Activated effector memory CD4-positive, alpha-beta T cell treated with anti-CD3 and anti-CD28 coated beads, Interleukin-2, amount 50 U/mL, for 16 hours (primary cell): ENCODE data around the gene NFIL3.
"Not testable (repeated sequence)": the region's sequence is repeated elsewhere in the genome, so short reads cannot be mapped to it uniquely, and the experiment has no call there.

Source experiments
- DNase-seq: peaks from one replicate; pipeline ENCODE4 v3.0.0-alpha.2; 2020

Gene NFIL3, protein sequence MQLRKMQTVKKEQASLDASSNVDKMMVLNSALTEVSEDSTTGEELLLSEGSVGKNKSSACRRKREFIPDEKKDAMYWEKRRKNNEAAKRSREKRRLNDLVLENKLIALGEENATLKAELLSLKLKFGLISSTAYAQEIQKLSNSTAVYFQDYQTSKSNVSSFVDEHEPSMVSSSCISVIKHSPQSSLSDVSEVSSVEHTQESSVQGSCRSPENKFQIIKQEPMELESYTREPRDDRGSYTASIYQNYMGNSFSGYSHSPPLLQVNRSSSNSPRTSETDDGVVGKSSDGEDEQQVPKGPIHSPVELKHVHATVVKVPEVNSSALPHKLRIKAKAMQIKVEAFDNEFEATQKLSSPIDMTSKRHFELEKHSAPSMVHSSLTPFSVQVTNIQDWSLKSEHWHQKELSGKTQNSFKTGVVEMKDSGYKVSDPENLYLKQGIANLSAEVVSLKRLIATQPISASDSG

DNA sequence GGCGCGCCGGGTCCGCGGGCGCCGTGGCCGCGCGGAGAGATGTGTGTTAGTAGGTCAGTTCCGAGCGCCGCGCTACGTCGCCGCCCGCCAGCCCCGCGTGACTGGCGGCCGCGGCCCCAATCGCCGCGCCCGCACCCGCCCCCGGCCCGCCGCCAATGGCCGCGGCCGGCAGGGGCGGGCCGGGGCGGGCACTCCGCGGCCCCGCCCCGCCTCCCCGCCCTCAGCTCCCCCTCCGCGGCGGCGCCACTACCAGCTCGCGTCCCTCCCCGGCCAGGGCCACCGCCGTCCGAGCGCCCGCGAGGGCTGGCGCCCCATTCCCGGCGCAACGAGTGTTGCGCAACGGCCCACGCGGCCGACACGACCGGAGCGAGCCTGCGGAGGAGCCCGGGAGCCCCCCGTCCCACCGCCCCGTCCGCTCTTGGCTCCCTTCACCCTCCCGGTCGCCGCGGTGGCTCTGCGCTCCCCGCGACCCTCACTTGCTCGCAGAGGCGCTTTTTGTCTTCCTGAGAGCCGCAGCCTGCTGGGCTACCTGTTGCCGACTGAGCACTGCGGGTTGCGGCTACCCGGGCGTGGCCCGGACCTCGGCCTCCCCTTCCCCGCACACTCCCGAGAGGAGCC lies at the start of gene NFIL3:
NFIL3 (minus strand) TSS at position 48 of the 618 bp plus-strand sequence. CDS start 13,098 bp downstream, outside the sequence.
- peak; percentile 88 for DNase-seq

DNA sequence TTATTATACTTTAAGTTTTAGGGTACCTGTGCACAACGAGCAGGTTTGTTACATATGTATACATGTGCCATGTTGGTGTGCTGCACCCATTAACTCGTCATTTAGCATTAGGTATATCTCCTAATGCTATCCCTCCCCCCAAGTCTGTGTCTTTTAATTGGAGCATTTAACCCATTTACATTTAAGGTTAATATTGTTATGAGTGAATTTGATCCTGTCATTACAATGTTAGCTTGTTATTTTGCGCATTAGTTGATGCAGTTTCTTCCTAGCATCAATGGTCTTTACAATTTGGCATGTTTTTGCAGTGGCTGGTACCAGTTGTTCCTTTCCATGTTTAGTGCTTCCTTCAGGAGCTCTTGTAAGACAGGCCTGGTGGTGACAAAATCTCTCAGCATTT lies 47.9 kb upstream of the NFIL3 start:
- not testable (repeated sequence) for DNase-seq

DNA sequence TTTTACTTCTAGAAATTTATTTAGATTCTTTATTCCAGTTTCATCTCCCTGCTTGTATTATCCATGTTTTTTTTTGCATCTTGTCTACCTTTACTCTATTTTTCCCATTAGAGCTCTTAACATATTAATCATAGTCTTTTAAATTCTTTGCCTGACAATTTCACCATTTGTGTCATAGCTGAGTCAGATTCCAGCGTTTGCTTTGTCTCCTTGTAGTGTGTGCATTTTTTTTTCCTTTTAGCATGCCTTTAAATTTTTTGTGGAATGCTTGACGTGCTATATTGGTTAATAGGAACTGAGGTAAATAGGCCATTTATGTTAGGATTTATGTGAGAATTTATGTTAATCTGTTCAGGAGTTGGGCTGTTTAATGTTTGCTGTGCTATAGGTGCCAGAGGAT lies 41.8 kb upstream of the NFIL3 start:
- no peak for DNase-seq

DNA sequence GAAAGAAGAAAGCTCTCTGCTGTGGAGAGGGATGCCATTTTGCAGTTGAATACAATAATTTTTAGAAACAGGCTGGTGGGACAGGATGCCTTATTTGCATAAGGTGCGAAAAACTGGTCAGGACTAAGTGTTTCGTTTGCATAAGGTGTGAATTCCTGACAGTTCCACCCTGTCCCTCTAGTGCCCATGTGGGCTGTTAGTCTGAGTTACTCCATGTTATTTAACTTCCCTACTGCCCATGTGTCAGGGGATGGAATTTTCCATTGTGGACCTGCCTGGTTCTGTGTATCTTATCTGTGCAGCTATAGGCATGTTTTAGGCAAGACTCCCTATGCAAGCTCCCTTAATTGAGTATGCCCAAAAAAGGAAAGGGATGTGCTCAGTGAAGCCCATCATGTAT lies 35.3 kb upstream of the NFIL3 start:
- no peak for DNase-seq

DNA sequence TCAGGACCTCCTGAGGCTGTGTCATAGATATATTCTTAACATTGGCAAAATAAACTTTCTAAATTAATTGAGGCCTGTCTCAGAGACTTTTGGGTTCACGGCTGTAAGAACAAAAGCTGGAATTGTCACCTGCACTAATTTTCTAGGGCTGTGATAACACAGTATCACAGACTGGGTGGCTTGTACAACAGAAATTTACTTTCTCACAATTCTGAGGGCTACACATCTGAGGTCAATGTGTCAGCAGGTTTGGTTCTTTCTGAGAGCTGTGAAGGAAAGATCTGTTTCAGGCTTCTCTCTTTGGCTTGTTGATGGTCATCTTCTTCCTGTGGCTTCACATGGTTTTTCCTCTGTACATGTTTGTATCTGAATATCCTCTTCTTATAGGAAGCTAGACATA lies 29.2 kb upstream of the NFIL3 start:
- DNase-seq = no peak

DNA sequence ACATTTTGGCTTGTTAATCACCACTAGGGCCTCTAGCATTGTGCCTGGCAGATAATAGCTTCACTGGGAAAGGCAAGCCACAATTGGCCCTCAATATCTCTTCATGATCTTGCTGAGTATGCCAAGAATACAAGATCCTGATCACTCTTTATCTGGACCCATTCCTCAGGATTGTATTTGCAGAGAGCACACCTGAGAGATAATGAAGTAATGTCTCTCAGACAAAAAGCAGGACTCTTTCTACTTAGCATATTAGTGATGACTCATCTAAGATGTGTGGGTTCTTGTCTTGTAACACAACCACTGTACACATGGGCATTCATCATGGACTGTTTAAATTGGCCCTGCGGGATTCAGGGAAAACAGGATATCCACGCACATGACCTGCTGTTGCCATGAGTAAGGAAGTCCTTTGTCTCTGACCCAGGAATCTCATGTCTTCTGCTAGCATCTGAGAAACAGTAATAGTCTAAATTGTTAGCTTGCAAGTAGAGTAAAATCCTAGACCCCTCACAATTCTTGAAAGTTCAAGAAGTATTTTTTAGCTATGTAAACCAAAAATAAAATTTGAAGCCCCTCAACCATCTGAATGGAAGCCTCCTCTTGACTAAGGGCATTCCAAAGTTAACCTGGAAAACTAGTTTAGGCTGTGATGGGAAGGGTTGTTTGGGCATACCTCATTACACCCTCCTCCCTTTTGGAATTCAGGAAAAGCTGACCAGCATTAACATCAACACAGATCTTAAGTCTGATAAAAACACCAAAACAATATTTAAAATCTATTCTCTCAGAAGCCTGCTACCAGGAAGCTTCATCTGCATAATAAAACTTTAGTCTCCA lies 28.0 kb upstream of the NFIL3 start:
- DNase-seq = no peak

DNA sequence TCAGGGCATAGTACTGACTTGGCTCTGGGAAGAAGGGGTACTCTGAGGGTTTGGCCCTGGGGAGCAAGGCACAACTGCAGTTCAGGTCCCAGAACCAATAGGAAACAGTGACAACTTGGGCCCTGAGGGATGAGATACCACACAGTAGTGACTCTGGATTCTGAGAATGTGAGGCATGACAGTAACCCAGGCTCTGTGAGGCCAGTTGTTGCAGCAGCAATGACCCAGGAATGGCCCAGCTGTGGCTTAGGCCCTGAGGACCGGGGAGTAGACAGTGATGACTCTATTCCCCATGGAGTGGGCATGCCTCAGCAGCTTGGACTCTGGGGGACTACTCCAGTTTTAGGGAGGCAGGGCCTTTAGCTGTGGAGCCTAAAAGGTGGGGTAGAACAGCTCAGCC lies 21.5 kb upstream of the NFIL3 start:
- no peak for DNase-seq

DNA sequence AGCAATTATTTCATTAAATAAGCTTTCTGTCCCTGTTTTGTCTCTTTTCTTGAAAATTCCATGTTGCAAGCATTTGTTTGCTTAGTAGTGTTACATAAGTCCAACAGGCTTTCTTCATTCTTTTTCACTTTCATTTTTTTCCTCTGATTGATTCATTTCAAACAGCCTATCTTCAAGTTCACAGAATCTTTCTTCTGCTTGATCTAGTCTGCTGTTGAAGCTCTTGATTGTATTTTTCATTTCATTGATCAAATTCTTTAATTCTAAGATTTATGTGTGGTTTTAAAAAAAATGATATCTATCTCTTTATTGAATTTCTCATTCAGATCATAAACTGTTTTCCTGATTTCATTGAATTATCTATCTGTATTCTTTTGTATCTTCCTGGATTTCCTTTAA lies 20.4 kb upstream of the NFIL3 start:
- DNase-seq = no peak

DNA sequence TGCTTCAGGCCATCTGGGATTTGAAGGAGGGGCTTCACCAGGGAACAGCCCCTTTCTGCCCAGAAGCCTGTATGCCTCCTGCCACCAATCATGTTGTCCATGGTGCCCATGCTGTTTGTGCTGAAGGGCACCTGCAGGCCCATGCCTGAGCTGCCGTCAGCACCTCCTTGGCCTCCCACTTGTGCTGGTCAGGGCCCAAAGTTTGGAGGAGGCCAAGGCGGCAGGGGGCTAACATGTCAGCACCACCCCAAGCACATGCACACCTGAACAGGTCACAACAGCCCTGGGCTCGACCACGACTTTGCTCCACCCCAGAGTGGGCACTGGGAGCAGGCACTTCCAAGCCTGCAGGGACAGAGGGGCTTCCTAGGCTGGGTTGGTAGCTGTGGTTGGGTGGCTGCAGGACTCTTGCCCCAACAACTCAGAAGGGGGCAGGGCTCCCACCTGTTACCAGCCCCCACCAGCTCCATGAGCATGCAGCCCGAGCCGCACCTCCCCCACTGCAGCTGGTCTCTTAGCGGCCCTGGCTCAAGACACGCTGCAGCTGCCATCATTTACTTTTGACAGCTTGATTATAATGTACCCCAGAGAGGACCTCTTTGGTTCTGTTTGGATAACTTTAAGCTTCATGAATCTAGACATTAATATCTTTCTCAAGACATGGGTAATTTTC lies 19.8 kb upstream of the NFIL3 start:
- no peak for DNase-seq

DNA sequence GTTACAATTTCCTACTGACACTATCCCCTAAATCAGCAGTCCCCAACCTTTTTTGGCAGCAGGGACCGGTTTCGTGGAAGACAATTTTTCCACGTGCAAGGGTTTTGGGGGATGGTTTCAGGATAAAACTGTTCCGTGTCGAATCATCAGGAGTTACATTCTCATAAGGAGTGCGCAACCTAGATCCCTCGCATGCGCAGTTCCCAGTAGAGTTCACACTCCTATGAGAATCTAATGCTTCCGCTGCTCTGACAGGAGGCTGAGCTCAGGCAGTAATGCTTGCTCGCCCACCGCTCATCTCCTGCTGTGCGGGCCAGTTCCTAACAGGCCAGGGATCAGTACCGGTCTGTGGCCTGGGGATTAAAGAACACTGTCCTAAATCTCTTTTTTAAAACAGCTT lies 13.2 kb upstream of the NFIL3 start:
- DNase-seq = no peak

DNA sequence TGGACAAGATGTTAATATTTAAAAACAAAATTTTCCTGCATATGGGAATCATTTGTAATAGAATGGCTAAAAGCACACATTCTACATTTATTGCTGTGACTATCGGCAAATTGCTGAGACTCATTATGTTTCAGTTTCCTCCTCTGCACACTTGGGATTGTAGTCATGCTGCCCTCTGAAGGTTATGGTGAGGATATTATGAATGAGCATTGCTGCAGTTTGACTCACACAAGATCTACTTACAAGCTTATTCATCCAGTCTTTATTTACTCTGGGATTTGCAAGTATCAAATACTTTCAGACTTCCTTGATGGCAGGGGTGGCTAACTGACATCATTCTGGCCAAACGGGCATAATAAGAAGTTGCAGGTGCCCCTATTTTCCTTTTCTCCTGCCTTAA lies 9.5 kb upstream of the NFIL3 start:
- no peak for DNase-seq

DNA sequence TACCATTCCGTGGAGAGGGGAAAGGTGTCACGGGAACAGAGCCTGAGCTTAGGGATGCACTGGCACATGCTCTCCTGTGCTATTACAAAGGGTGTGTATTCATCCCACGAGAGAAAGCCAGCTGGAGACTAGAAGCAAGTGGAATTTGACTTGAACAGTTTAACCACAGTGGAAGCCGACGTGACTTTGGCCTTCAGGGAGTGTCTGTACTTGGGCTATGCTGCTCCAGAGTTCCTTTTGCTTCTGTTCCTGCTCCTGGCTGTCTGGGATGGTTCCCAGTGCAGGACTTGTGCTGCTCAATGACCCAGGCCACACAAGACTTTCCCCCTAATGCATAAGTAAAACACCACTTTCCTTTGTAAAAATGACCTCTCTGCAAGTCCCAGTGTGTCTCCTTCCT lies 7.9 kb upstream of the NFIL3 start:
- DNase-seq = no peak

DNA sequence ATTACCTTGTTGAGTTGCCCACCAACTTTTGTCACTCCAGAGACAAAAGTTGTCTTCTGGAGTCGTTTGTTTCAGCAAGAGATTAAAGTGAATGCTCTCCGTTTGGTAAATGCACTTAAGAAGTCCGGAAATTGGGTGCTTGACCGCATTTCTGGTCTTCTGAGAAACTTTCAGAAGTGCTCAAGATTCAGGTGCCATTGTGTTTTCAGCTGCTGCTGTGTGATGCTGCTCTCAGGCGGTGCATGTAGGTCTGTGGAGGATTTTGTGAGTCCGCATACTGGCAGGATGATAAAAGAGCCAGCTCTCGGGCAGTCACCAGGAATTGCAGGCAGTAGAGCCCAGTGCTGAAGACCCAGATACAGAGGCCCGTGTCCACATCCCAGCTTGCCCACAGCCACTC lies 5.9 kb upstream of the NFIL3 start:
- no peak for DNase-seq

DNA sequence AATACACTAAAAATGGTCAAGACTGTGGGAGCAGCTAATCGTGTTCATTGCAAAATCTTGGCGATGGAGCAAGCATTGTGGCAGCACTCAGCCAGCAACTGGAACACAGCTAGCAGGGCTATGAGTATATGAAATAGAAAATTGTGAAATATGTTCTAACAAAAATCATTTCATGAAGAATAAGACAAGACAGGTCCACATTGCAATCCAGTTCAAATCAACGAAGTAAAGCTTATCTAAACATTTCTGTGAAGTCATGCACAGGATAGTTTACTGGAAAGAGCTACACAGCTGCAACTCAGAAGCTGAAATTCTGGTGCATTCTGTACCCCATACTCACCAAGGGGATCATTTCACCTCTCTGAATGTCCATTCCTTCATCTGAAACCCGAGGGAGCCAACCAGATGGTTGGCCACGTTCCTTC lies 5.3 kb upstream of the NFIL3 start:
- DNase-seq = no peak

DNA sequence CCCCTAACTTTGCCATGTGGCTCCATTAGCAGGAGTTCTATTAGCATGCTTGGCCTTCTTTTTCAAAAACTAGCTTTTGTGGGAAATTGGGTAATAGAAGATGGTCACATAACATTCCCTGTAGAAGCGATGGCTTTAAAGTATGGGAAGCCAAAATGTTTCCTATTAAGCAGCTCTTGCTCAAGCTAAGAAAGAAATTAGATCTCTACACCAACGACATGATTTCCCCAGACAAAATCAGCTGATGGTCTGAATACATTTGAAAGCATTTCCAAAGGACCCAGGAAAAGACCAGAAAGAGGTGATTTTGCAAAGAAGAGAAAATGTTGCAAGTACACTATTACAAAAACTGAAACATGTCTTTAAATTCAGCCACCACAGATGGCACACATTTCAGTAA lies 4.8 kb upstream of the NFIL3 start:
- no peak for DNase-seq

DNA sequence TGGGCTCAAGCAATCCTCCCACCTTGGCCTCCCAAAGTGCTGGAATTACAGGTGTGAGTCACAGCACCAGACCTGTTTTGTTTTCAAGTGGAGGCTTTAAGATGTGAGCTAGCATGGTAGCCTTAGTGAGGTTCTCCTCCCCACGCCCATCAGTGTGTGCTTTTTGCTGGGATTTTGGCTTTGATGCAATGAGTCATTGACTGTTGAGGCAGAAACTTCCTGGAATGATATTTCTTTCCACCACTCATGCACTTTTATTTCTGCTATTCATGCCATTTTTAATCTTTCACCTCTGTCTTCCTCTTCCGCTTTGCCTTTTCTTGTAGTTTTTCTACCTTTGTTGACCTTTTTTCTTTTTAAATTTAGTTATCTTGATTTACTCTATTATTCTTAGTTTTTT lies 4.2 kb upstream of the NFIL3 start:
- DNase-seq = no peak

DNA sequence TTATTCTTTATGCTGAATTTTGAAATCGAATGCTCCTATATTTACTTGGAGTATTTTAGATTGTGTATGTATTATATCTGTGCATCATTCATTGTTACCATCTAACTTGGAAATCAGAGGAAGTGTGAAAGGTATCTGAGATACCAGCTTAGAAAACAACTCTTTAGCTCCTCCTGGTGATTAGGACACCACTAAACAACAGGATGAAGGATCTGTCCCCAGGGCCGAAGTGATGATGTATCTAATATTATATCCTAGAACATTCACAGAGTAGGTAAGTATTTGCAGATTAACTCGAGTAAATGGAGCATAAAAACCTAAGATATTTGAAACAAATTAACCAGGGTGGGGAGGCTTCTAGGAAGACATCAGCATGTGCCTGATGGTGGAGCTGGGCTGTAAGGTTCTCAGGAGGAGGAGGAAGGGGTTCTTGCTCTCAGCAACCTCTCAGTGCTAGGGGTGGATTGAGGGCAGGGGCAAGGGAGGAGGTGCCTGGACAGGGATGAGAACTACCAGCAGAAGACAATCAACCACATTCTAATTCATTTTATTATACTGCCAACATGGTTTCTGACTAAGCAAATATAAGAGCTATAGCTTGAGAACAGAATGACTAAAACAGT lies 2.6 kb upstream of the NFIL3 start:
- no peak for DNase-seq

DNA sequence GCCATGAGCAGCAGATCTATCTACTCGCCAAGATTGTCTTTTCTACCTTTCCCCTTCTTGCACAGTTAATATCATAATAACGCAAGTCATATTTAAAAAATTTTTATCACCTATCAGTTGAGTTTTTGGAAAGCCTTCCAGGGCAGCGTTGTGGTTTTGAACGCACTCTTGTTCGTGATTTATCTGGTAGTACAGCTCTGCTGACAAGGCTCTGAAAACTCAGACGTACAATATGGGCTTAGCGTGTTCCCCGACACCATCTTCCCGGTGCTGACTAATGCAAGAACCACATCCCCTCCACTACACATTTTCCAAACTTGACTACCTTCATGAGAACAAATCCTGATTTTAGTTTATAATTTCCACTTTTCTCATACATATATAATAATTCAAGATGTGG lies 1.6 kb upstream of the NFIL3 start:
- DNase-seq = no peak

DNA sequence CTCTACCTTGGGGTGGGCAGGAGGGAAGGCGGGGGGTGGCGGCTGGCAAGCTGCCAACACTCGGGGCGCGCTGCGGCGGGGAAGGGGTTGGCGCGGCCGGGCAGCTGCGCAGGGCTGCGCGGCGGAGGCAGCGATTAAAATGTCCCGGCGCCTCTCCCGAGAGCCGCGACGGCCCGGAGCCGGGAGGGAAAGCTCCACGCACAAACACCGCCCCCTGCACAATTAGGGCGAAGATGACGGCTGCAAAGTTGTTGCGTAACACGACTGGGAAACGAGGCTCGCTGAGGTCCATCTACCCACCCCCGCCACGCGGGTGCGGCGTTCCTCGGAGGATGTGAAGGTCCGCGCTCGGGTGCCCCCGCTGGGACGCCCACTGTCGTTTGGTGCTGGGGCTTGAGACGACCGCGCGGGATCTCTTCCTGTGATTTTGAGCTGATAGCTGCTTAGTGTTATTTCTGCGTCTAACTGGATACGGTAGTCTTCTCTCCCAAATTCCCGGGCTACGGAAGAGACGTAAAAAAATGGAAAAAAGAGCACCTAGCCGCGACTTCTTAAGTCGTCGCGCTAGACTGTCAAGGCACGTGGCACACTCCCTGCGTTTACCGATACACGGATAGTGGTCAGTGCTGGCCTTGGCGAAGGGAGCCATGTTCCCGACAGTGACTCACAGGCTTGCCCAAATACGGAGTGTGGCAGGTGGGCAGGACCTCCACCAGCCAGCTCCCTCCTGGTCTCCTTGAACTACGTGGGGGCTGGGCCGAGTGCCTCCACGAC lies 958 bp upstream of the NFIL3 start:
- peak; percentile 85 for DNase-seq

DNA sequence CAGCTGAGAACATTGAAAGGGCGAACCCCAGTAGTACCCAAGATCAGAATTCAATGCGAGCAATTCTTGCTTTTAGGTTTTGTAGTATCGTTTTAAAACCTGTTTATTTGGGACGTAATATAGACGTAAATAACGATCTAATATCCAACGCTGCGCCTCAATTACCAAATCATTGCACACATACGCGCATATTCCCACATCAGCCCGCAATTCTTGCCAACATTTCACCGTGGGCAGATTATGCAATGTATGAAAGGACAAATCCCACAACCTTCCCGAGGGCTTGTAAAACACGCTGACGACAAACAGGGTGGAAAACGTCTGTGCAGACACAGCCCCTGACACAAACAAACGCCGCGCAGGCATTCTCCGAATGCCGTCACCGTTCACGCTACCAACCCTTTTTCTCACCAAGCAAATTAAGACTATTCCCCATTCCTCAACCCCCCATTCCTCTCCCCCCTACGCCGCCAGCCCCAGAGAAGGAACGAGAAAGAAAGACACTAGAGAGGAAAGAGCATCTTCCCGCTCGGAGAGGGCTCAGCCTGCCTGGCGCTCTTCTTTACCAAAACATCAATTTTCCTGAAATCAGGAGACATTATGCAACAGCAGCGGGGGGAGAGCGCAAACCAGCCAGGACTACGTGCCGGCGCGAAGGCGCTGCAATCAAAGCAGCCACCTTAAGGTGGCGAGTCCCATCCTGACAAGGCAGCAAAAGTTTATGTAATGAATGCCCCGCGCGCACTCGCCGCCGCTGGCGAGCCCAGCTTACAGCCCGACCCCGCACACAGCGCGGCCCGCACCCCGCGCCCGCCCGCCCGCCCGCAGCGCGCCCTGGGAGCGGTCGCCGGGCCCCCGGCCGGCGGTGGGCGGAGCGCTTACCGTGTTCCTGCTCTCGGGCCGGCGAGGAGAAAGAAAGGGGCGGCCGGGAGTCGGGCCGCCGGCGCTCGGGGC lies 597 bp downstream of the NFIL3 start:
- peak; percentile 84 for DNase-seq
